Measurements from ENCODE around the gene ADGRE2. TPM values are rescaled to one million over a fixed set of nuclear protein-coding genes. Genes with fewer than 3 reads are reported as not detected.

ADGRE2 gene
- total and polyA plus RNA-seq, 2 of the 4 experiments (the other 2 are of a cell fraction) = not detected

GRCh38 chr19:14722127-14722526, 56.2 kb downstream of the ADGRE2 start:
- Histone ChIP-seq H3K4me3 (ENCODE audit: insufficient read depth, low read depth, low read length) (no peak overlapping the region), H3K14ac (replicated peaks; ENCODE audit: low read depth, low read length) (no peak overlapping the region), H2BK20ac (ENCODE audit: low read depth, low read length) (no peak overlapping the region), H3K27ac (ENCODE audit: insufficient read depth, low read length) (no peak overlapping the region), H2AK9ac (replicated peaks; ENCODE audit: low read depth, low read length, poor library complexity) (no peak overlapping the region), H2AK5ac (ENCODE audit: low read depth, low read length) (no peak overlapping the region), H4K8ac (ENCODE audit: low read depth in 2 of 2, low read length in 2 of 2) (no peak overlapping the region), H3K23ac (ENCODE audit: low read depth, low read length) (no peak overlapping the region), H2AFZ (replicated peaks; ENCODE audit: low read length, poor library complexity) (no peak overlapping the region), H2BK5ac (ENCODE audit: low read depth, low read length, poor library complexity, severe bottlenecking) (no peak overlapping the region), H3K4ac (ENCODE audit: low read depth, low read length) (no peak overlapping the region), H3K56ac (ENCODE audit: extremely low read depth, insufficient read depth, low read length) (no peak overlapping the region), H4K20me1 (ENCODE audit: insufficient read depth, low read length) (no peaks in the 10 kb centered on the region), H3K4me1 (ENCODE audit: control insufficient read depth, insufficient read depth, low read length) (no peaks in the 10 kb centered on the region), H4K91ac (ENCODE audit: insufficient read depth, low read depth, low read length) (no peak overlapping the region), H3K18ac (ENCODE audit: low read depth, low read length) (no peak overlapping the region), H2BK120ac (ENCODE audit: low read depth, low read length) (no peak overlapping the region), H3K9me3 (ENCODE audit: control insufficient read depth, insufficient read depth, low read length) (peaks cover 58% of the 10 kb centered on the region), H3K9ac (ENCODE audit: low read depth, low read length) (no peak overlapping the region), H3K36me3 (ENCODE audit: control insufficient read depth, insufficient read depth, low read length) (peaks cover 29% of the 10 kb centered on the region), H3K4me2 (ENCODE audit: low read depth, low read length) (no peak overlapping the region), H3K27me3 (ENCODE audit: control insufficient read depth, insufficient read depth, low read length) (no peaks in the 10 kb centered on the region), H3K79me1 (ENCODE audit: low read depth in 1 of 2, low read length in 2 of 2) (no peaks in the 10 kb centered on the region; a peak in 1 of 4 replicates), H2BK15ac (ENCODE audit: low read depth, low read length) (no peak overlapping the region), H3K9me1 (ENCODE audit: insufficient read depth, low read length) (no peaks in the 10 kb centered on the region), H4K5ac (ENCODE audit: low read depth, low read length) (no peak overlapping the region)
- no TSS peak for BruUV-seq (replicated peaks)
- dilution Hi-C loops (cut with HindIII; ENCODE audit: low sequenced_read_pairs, unreplicated experiment) (no loop called here), intact Hi-C loops (cut with micrococcal nuclease) (no loop called here), in situ Hi-C loops (cut with MboI; ENCODE audit: low sequenced_read_pairs) (no loop called here)
- ATAC-seq (ENCODE audit: low read depth) = no peak
- WGBS, 2 experiments (ENCODE audit: extremely low coverage in 2 of 2, insufficient read length in 1 of 2) = 67% methylated on average over 1 of the region's 2 CpGs; no CpG with 5 or more reads in 1 of the 2 experiments
- ChIA-PET POLR2A (ENCODE audit: unreplicated experiment) (interaction anchor here (0.6 kb wide), 1 partner anchor 25 kb away, joined by 3 read pairs; no protein-coding TSS in a partner anchor), CTCF (no interaction called here)
- no peak for TF ChIP-seq MAZ (IDR thresholded peaks at IDR 0.05; ENCODE audit: borderline replicate concordance, low read depth, low read length)
- DNase-seq = no peak
